Measurements from ENCODE around the gene SYTL2. TPM values are rescaled to one million over a fixed set of nuclear protein-coding genes. Genes with fewer than 3 reads are reported as not detected.

Gene SYTL2
- total RNA-seq, 2 donors from 2014 or later, result 28.3 to 55.3 TPM

DNA sequence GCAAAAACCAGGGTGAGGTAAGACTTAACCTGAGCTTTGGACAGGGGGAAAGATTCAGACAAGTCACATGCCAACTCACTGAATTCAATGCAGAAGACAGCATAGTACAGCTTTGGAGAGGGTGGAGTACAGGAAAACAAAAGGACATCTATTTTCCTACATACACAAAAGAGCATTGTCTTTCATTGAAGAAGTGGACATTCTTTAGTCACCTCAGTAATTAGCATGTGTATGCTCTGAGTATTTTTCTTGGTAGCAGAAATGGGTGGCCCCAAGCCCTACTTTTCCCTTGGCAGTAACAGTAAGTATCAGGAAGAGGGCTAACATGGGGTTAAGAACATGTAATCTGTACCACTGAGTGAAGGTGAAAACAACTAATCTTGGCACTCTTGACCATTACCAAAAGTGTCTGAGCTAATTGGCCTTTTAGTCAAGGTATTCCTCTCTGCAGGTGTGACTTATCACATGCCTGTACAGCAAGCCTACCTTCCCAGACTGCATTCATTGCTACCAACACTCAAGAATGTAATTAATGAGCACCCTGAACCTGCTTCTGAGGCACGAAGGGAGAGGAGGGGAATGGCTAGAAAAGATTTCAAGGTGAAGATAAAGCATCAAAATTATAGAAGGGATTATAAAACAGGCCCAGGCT, 33.9 kb downstream of the SYTL2 start:
- ATAC-seq, result no peak
- H3K27me3 ChIP-seq, result no peaks in the 10 kb centered on the region
- no peak for DNase-seq
- no peaks in the 10 kb centered on the region for H3K9me3 ChIP-seq
- no peak overlapping the region for H3K4me3 ChIP-seq
- intact Hi-C loops (cut with DNase I), result no loop called here
- TF ChIP-seq, protein P1, sequence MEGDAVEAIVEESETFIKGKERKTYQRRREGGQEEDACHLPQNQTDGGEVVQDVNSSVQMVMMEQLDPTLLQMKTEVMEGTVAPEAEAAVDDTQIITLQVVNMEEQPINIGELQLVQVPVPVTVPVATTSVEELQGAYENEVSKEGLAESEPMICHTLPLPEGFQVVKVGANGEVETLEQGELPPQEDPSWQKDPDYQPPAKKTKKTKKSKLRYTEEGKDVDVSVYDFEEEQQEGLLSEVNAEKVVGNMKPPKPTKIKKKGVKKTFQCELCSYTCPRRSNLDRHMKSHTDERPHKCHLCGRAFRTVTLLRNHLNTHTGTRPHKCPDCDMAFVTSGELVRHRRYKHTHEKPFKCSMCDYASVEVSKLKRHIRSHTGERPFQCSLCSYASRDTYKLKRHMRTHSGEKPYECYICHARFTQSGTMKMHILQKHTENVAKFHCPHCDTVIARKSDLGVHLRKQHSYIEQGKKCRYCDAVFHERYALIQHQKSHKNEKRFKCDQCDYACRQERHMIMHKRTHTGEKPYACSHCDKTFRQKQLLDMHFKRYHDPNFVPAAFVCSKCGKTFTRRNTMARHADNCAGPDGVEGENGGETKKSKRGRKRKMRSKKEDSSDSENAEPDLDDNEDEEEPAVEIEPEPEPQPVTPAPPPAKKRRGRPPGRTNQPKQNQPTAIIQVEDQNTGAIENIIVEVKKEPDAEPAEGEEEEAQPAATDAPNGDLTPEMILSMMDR (IDR thresholded peaks at IDR 0.05), result no peak
- TF ChIP-seq POLR2A (IDR thresholded peaks at IDR 0.05), result no peak
- no peak overlapping the region for H3K27ac ChIP-seq
- 18 to 20% methylated on average over 1 of the region's 1 CpG for WGBS, 2 donors
- H3K36me3 ChIP-seq (replicated peaks in 1 of 2; ENCODE audit: insufficient read depth in 1 of 2, low read depth in 2 of 2), result no peaks in the 10 kb centered on the region
- H3K4me1 ChIP-seq, result no peaks in the 10 kb centered on the region

DNA sequence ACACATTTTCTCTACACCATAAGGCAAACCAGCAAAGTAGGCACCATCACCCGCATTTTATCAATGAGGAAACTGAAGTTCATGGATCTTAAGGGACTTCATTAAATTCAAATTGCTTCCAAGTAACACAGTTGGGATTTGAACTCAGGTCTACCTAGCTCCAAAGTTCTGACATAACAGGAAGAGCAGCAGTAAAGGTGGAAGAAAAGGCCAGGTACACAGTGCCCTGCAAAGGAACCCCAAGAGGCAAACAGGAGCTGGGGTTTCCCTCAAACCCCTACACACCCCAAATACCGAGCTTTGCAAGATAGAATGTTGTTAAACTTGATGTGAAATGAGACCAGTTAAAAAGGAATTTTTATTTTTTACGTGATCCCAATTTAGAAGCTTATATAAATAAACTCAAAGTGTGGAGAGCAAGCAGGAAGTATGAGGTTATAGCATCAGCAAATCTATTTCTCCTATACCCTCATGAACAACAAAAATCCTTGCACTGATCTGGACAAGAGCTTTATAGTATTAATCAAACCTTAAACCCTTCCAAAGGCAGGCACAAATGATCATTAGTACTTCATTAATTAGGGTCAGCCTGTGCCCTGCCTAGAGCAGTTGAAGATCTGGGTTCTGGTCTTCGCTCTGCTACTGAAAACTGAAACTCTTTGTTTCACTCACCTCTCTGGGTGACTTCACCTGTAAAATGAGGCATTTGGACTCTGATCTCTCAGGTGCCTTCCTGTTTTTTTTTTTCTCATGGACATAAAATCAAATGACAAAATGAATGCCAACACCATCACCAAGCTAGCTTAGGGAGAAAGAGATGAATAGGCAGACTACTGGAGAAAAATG, 36.5 kb downstream of the SYTL2 start:
- H3K4me3 ChIP-seq, result no peak overlapping the region
- no peaks in the 10 kb centered on the region for H3K36me3 ChIP-seq (replicated peaks in 1 of 2; ENCODE audit: insufficient read depth in 1 of 2, low read depth in 2 of 2)
- DNase-seq, result no peak
- H3K4me1 ChIP-seq, result no peaks in the 10 kb centered on the region
- intact Hi-C loops (cut with DNase I), result no loop called here
- TF ChIP-seq, protein P1 (IDR thresholded peaks at IDR 0.05), result no peak
- TF ChIP-seq POLR2A (IDR thresholded peaks at IDR 0.05), result no peak
- no peaks in the 10 kb centered on the region for H3K9me3 ChIP-seq
- WGBS, 2 donors, result 71 to 77% methylated on average over 4 of the region's 4 CpGs
- ATAC-seq, result no peak
- no peak overlapping the region for H3K27ac ChIP-seq
- no peaks in the 10 kb centered on the region for H3K27me3 ChIP-seq

DNA sequence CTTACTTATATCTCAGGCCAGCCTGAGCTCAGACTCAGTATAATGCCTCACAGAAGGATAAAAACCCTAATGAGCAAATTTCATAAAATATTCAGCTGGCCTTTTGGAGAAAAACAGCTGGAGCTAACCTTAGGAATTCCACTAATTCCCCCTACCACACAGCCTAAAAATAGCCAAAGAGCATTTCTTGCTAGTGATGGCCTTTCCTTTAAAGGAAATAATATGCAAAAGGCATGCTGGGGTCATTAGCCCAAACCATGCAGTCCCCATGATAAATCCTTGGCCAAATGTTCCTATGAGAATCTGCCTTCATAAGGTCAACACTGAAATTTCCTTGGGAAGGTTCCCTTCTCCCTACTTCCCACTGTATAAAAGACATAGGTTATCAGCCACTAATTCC, 38.2 kb downstream of the SYTL2 start:
- H3K9me3 ChIP-seq, result no peaks in the 10 kb centered on the region
- TF ChIP-seq, protein P1 (IDR thresholded peaks at IDR 0.05), result no peak
- TF ChIP-seq POLR2A (IDR thresholded peaks at IDR 0.05), result no peak
- ATAC-seq (no peak), DNase-seq (no peak)
- no peaks in the 10 kb centered on the region for H3K4me1 ChIP-seq
- no peak overlapping the region for H3K4me3 ChIP-seq
- H3K27ac ChIP-seq, result no peak overlapping the region
- H3K27me3 ChIP-seq, result no peaks in the 10 kb centered on the region
- H3K36me3 ChIP-seq (replicated peaks in 1 of 2; ENCODE audit: insufficient read depth in 1 of 2, low read depth in 2 of 2), result no peaks in the 10 kb centered on the region
- intact Hi-C loops (cut with DNase I), result no loop called here

DNA sequence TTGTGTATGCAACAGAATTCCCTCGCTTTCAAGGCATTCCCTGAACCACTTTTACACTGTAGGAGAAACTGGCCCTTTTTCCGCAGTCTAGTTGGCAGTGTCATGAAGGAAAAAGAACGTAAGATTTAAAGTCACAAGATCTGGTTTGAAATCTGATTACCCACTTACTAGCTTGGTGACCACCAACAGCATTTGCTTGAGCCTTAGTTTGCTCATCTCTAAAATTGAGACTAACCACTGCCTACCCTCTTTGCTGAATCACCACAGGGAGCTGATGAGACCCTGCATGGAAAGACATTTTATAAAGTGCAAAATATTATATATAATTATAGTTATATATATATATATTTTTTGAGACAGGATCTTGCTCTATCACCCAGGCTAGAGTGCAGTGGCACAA, 39.4 kb downstream of the SYTL2 start:
- 89 to 90% methylated on average over 3 of the region's 3 CpGs for WGBS, 2 donors
- H3K27ac ChIP-seq, result no peak overlapping the region

More for the DNA sequence above, 39.4 kb downstream of the SYTL2 start:
- ATAC-seq (no peak), DNase-seq (no peak)
- Histone ChIP-seq H3K27me3 (no peaks in the 10 kb centered on the region), H3K4me3 (no peak overlapping the region), H3K4me1 (no peaks in the 10 kb centered on the region), H3K36me3 (replicated peaks in 1 of 2; ENCODE audit: insufficient read depth in 1 of 2, low read depth in 2 of 2) (no peaks in the 10 kb centered on the region), H3K9me3 (no peaks in the 10 kb centered on the region)
- intact Hi-C loops (cut with DNase I), result no loop called here
- no peak for TF ChIP-seq POLR2A (IDR thresholded peaks at IDR 0.05)
- TF ChIP-seq, protein P1 (IDR thresholded peaks at IDR 0.05), result no peak
